Activated gamma-delta T cell treated with anti-CD3 and anti-CD28 coated beads, Interleukin-2, amount 50 U/mL, for 16 hours (primary cell): ENCODE data around the gene ELMO1.

Experiments
- DNase-seq: peaks from one replicate; pipeline ENCODE4 v3.0.0-alpha.2; 2020; ENCODE audit warnings: low read depth

ELMO1 gene

DNA sequence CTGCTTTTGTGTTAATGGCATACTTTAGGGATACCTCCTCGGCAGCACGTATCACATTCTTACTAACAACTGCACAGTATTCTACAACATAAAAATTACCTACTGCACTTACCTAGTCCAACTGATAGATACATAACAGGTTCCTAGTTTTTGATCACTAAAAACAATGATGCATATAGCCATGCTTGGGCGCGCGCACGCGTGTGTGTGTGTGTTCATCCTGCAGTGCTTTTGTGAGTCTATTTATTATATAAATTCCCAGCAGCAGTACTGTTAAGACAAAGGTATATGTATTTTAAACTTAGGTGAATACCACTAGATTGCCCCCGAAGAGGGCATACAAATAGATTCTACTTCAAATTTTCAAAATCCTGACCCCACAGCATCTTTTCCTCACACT, 181.4 kb downstream of the ELMO1 start:
- no peak for DNase-seq

GRCh38 chr7:37265876-37266275, 182.8 kb downstream of the ELMO1 start:
- DNase-seq: no peak

DNA sequence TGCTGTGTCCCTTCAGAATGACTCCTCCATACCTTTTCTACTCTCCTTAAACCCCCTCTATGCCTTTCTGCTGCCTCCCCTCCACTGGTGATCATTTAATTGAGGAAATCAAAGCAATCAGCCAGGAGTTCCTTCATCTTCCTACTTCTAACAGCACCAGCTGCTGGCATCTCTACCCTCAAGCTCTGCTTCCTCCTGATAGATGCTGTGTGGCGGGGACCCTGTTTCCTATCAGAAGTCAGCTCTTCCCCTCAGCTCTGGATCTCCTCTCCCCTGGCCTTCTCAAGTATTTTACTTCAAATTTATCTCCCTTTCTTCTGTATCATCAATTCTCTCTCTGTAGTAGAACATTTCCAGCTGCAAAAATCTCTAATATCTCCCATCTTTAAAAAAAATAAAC, 183.7 kb downstream of the ELMO1 start:
- DNase-seq: no peak

DNA sequence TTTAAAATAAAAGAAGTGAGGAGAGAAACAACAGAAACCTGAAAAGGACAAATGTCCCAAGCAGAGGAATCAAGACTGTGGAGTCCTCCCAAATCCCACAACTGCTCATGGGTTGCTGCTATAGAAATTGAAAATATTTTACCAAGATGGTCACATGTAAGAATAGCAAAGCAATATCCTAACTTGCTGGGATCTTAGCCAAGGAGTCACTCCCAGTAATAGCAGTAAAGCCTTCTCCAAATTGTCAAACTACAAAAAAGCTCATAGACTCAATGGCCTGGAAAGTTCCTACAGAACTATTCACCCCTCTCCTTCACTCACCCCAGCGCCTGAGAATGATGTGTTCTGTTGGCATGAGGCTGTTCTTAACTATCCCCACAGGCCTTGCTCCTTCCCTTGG, 186.5 kb downstream of the ELMO1 start:
- no peak for DNase-seq

GRCh38 chr7:37259319-37259821, 189.3 kb downstream of the ELMO1 start:
- DNase-seq: no peak

DNA sequence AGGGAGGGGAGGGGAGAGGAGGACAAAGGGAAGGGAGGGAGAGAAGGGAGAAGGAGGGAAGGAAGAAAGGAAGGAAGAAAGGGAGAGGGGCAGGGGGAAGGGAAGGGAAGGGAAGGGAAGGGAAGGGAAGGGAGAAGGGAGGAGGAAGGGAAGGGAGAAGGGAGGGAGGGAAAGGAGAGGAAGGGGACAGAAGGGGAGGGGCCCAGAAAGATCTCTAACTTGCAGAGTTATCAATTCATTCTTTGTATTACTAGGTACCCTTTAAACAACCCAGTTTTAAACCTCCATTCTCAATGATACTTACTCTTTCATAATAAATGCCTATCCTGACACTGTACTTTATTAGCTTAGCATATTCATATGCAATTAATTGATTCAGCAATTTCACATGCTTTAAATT, 192.0 kb downstream of the ELMO1 start:
- DNase-seq: no peak

DNA sequence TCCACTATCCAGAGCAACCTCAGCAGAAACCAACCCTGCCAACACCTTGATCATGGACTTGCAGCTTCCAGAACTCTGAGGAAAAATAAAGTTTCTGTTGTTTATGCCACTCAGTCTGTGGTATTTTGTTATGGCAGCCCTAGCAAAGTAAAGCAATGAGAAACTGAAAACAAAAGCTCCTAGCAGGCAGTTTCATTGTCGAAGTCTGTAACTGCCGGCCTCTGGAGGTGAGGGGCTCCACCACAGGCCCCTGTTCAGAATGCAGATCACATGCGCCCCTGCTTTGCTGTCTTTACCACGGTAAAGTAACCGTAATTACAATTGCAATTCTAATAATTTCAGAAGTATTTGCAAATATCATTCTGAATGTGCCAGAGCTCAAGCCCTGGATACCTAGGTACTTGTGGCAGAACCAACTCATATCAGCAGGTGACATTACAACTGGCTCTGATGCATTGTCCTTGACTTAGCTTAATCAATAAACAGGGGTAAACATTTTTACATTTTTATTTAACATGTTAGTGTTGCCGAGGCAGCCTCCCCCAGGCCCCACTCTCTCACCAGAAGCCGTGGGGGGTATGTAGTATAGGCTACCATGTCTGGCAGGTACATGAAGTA, 193.2 kb downstream of the ELMO1 start:
- no peak for DNase-seq

- no peak for DNase-seq
These were observed 197.4 kb downstream of the ELMO1 start for GRCh38 chr7:37251222-37251621.

- DNase-seq: no peak
These were observed 199.4 kb downstream of the ELMO1 start for GRCh38 chr7:37249240-37249639.

DNA sequence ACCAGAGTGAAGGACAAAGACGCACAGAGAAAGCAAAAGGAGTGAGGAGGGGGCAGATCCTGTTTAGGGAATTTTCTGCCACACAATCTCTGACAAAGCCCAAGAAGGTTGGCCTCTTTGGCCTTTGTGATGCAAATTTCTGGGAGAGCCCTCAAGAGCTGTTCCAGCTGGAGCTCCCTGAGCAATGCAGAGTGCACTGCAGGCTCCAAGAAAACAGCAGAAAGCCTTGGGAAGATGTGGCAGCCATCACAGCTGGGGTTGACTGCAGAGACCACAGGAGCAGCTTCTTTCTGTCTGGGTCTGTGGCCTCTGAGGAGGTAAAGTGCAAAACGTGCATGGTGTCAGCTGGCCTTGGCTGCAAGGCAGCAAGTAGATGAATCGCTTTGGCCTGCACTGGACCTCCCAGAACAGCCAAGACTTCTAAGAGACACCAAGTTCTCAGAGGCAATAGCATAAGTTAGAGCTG, 200.2 kb downstream of the ELMO1 start:
- no peak for DNase-seq

- DNase-seq: no peak
These were observed 200.8 kb downstream of the ELMO1 start for GRCh38 chr7:37247861-37248260.

DNA sequence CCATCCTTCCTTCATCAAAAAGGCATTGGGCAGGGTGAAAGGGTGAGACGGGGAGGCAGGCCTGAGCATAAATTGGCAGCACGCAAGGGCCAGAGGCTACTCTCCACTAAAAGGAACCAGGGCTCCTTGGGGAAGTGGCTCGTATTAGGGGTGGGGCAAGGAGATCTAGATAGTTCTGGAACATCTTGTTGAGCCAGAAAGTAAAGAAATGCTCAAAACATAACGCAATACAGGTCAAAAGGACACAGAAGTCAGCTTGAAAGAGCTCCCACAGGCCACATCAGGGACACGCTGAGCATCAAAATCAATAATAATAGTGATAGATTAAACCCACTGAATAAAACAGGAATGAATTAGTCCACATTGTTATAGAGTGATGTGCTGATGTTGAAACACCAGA, 203.1 kb downstream of the ELMO1 start:
- DNase-seq: no peak

GRCh38 chr7:37236906-37237305, 211.8 kb downstream of the ELMO1 start:
- no peak for DNase-seq

GRCh38 chr7:37235813-37236212, 212.9 kb downstream of the ELMO1 start:
- no peak for DNase-seq

- DNase-seq: no peak
These were observed 213.7 kb downstream of the ELMO1 start for GRCh38 chr7:37234928-37235327.

- DNase-seq: no peak
These were observed 214.3 kb downstream of the ELMO1 start for GRCh38 chr7:37234334-37234733.

DNA sequence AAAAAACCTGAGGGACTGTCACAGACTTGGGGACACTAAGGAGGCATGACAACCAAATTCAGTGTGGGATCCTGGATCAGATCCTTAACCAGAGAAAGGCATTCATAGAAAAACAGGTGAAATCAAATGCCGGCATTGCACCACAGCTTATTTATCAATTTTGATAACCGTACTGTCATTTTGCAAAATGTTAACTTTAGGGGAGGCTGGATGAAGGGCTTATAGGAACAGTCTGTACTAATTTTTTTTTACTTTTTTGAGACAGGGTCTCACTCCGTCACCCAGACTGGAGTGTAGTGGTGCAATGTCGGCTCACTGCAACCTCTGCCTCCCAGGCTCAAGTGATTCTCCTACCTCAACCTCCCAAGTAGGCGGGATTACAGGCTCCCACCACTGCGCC, 217.1 kb downstream of the ELMO1 start:
- DNase-seq: no peak

DNA sequence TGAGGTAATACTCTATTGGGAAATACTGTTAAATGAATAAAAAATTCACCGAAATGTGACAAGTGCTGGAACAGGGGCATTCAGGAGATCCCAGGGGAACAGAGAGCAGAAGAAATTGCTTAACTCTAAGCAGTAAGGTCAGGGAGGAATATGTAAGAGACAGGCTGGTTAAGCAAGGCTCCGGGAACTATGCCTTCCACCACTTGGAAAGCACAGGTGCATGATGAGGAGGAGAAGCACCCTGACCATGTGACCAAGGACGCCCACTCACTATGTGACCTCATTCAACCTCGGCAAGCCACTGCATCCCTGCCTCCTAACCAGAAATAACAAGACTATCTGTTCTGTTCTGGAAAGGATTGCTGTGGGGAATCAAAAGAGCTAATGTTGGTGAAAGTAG, 218.4 kb downstream of the ELMO1 start:
- no peak for DNase-seq

DNA sequence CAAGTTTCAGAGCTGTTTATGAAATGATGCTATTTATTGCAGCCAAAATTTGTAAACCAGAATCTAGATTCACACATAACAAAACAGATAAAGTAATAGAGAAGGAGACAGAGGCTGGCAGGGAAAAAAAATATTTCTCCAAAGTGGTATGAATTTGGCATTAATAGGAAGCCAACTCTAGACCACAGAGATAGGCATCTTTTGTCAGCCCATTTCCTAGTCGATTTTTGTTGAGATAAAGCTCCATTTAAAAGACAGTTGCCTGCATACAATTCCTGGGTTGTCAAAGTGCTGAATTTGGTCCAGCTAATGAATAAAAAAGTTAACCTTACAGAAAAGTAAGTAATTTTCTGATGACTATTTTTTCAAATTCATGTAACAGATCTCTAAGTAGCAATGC, 219.3 kb downstream of the ELMO1 start:
- DNase-seq: no peak

- no peak for DNase-seq
These were observed 223.2 kb downstream of the ELMO1 start for GRCh38 chr7:37225285-37225969.

DNA sequence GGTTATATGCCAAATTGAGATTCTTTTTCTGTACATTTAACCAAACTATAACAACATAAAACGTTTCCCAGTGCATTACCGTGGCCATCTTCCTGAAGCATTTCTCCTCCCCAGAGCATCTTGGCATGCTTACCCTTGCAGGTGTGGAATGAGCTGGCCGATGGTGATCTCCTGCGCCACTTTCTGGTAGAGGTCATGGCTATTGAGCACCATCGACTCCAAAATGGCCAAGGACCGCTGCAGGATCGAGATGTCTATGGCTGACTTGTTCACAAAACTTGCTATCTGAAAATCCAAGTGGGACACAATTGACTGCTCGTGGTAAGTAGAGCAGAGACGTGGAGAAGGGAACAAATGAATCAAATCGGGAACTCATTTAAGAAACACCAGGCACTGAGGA, 223.9 kb downstream of the ELMO1 start:
- DNase-seq: no peak

GRCh38 chr7:37220664-37221063, 228.0 kb downstream of the ELMO1 start:
- no peak for DNase-seq

- no peak for DNase-seq
These were observed 229.7 kb downstream of the ELMO1 start for GRCh38 chr7:37218956-37219355.

GRCh38 chr7:37216923-37217322, 231.7 kb downstream of the ELMO1 start:
- DNase-seq: no peak
